GM23338 (cell line): ENCODE results near the gene AIG1. TPM values are rescaled to one million over a fixed set of nuclear protein-coding genes. Genes with fewer than 3 reads are reported as not detected.

ENCODE experiments used
- ATAC-seq: fragments of 200-7000 bp; cut with Tn5 transposase; 3 replicates; pipeline ENCODE4 v1.9.1; 2020
- DNase-seq: peaks from one replicate; pipeline ENCODE4 v3.0.0-alpha.2; 2015; ENCODE audit warnings: low spot score
- H2AFZ ChIP-seq: fragments of 200-600 bp; sonication (generic); 2 replicates; pipeline ENCODE4 v1.8.0; 2016; ENCODE audit warnings: antibody characterized with exemption, mild to moderate bottlenecking, moderate library complexity
- H3F3A ChIP-seq: fragments of 200-600 bp; sonication (generic); replicated peaks from 2 replicates; pipeline ENCODE4 v1.8.0; 2017; ENCODE audit warnings: antibody characterized with exemption, mixed run types, low read depth
- H3K27ac ChIP-seq: fragments of 200-600 bp; sonication (generic); 2 replicates; pipeline ENCODE4 v1.6.1; 2016; ENCODE audit warnings: low read depth
- H3K27me3 ChIP-seq: fragments of 200-600 bp; sonication (generic); 2 replicates; pipeline ENCODE4 v1.8.0; 2016; ENCODE audit warnings: mild to moderate bottlenecking, mixed run types, moderate library complexity; ENCODE audit not compliant: insufficient read depth
- H3K36me3 ChIP-seq: fragments of 200-600 bp; sonication (generic); 2 replicates; pipeline ENCODE4 v1.8.0; 2016; ENCODE audit warnings: mild to moderate bottlenecking; ENCODE audit not compliant: insufficient read depth
- H3K4me1 ChIP-seq: fragments of 200-600 bp; sonication (generic); 2 replicates; pipeline ENCODE4 v1.8.0; 2016; ENCODE audit warnings: mild to moderate bottlenecking, moderate library complexity; ENCODE audit not compliant: insufficient read depth
- H3K4me2 ChIP-seq: fragments of 200-600 bp; sonication (generic); 2 replicates; pipeline ENCODE4 v1.7.1; 2017; ENCODE audit warnings: mixed run types
- H3K4me3 ChIP-seq: fragments of 200-600 bp; sonication (generic); 2 replicates; pipeline ENCODE4 v1.6.1; 2016; ENCODE audit warnings: mixed run types
- H3K79me2 ChIP-seq: fragments of 200-600 bp; sonication (generic); replicated peaks from 2 replicates; pipeline ENCODE4 v1.8.0; 2017; ENCODE audit warnings: mild to moderate bottlenecking; ENCODE audit not compliant: insufficient read depth
- H3K9me2 ChIP-seq: fragments of 200-600 bp; sonication (generic); 2 replicates; pipeline ENCODE4 v1.8.0; 2017; ENCODE audit not compliant: insufficient read depth
- H4K20me1 ChIP-seq: fragments of 200-600 bp; sonication (generic); replicated peaks from 2 replicates; pipeline ENCODE4 v1.8.0; 2017; ENCODE audit warnings: mild to moderate bottlenecking; ENCODE audit not compliant: insufficient read depth
- H3K27ac Mint-ChIP-seq: 2 replicates; pipeline ENCODE4 v1.8.0; 2020; ENCODE audit warnings: inconsistent platforms, mild to moderate bottlenecking, moderate library complexity, mixed read lengths
- H3K27me3 Mint-ChIP-seq: 3 replicates; pipeline ENCODE4 v1.8.0; 2022; ENCODE audit warnings: low read depth, mild to moderate bottlenecking, moderate library complexity, mixed read lengths, inconsistent platforms; ENCODE audit not compliant: insufficient read depth, poor library complexity
- H3K36me3 Mint-ChIP-seq: 3 replicates; pipeline ENCODE4 v1.8.0; 2021; ENCODE audit warnings: low read depth, mild to moderate bottlenecking, inconsistent platforms, moderate library complexity, mixed read lengths
- H3K4me1 Mint-ChIP-seq: 3 replicates; pipeline ENCODE4 v1.8.0; 2020; ENCODE audit warnings: mild to moderate bottlenecking, inconsistent platforms, mixed read lengths
- H3K4me3 Mint-ChIP-seq: 3 replicates; pipeline ENCODE4 v1.8.0; 2021; ENCODE audit warnings: moderate library complexity, mild to moderate bottlenecking, inconsistent platforms, mixed read lengths
- H3K9me3 Mint-ChIP-seq: 3 replicates; pipeline ENCODE4 v1.8.0; 2020; ENCODE audit warnings: moderate library complexity, mild to moderate bottlenecking, inconsistent platforms, mixed read lengths
- POLR2AphosphoS5 ChIP-seq: IDR thresholded peaks from 2 replicates; pipeline ENCODE4 v1.6.1; 2016; ENCODE audit warnings: antibody characterized with exemption, low read depth
- ZNF462 ChIP-seq: fragments of 250-450 bp; sonication (Bioruptor Pico); IDR thresholded peaks from 2 replicates; pipeline ENCODE4 v1.5.0; 2020; ENCODE audit warnings: mild to moderate bottlenecking, moderate library complexity
- polyA plus RNA-seq: library from polyadenylated mRNA; unstranded; fragments of >200 nt; fragmentation: Nextera tagmentation; extraction: Ambion mirVana; gene quantifications from 2 replicates; pipeline ENCODE4 v1.2.1, GENCODE V29; 2016
- total RNA-seq: library from RNA; depleted of rRNA; stranded (reverse); fragments of >200 nt; shearing (Covaris generic); gene quantifications from 2 replicates; pipeline ENCODE4 v1.2.3, GENCODE V29; 2014
- TF ChIP-seq, protein P1 (sequence below), 2 experiments: fragments of 200-600 bp in 1 of 2; sonication (generic) in 1 of 2; conservative IDR thresholded peaks; 2 replicates each; pipeline versions ENCODE4 v1.5.1 to v1.6.1; 2016 to 2017; ENCODE audit warnings: antibody characterized with exemption in 2 of 2, low read depth in 2 of 2, mild to moderate bottlenecking in 2 of 2, moderate library complexity in 1 of 2

AIG1 gene
- total and polyA plus RNA-seq, 2 experiments from 2014 or later = 65.2 to 88.4 TPM

- TF ChIP-seq ZNF462 (CRISPR knock-in tag) = no peak
- no peak for TF ChIP-seq POLR2AphosphoS5
These were observed 102.9 kb downstream of the AIG1 start (continued) for GRCh38 chr6:143163621-143164020.

GRCh38 chr6:143164565-143165105 lies 103.9 kb downstream of the AIG1 start:
- Histone ChIP-seq H3K4me1 (peaks cover 9% of the 10 kb centered on the region; the same call in 1 of the 2 replicates), H2AFZ (no peak overlapping the region), H3K27me3 (no peaks in the 10 kb centered on the region), H3K4me2 (no peak overlapping the region), H3K79me2 (no peaks in the 10 kb centered on the region), H3K27ac (no peak overlapping the region), H4K20me1 (no peaks in the 10 kb centered on the region; the same call in 1 of the 2 replicates), H3K9me2 (no peaks in the 10 kb centered on the region), H3F3A (no peaks in the 10 kb centered on the region), H3K36me3 (peaks cover 11% of the 10 kb centered on the region; the same call in 1 of the 2 replicates), H3K4me3 (no peak overlapping the region)
- Mint-ChIP-seq H3K9me3 (no peaks in the 10 kb centered on the region), H3K27ac (no peak overlapping the region), H3K27me3 (no peaks in the 10 kb centered on the region), H3K4me3 (no peak overlapping the region), H3K4me1 (peaks cover 2% of the 10 kb centered on the region; the same call in 1 of the 3 replicates), H3K36me3 (no peaks in the 10 kb centered on the region)
- TF ChIP-seq, protein P1, sequence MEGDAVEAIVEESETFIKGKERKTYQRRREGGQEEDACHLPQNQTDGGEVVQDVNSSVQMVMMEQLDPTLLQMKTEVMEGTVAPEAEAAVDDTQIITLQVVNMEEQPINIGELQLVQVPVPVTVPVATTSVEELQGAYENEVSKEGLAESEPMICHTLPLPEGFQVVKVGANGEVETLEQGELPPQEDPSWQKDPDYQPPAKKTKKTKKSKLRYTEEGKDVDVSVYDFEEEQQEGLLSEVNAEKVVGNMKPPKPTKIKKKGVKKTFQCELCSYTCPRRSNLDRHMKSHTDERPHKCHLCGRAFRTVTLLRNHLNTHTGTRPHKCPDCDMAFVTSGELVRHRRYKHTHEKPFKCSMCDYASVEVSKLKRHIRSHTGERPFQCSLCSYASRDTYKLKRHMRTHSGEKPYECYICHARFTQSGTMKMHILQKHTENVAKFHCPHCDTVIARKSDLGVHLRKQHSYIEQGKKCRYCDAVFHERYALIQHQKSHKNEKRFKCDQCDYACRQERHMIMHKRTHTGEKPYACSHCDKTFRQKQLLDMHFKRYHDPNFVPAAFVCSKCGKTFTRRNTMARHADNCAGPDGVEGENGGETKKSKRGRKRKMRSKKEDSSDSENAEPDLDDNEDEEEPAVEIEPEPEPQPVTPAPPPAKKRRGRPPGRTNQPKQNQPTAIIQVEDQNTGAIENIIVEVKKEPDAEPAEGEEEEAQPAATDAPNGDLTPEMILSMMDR (conservative IDR thresholded peaks at IDR 0.05; ENCODE audit: low read depth in 2 of 2) = no peak
- ATAC-seq (no peak), DNase-seq (no peak)
